K562 (cell line): Measurements from ENCODE around the gene ELP5. TPM values are rescaled to one million over a fixed set of nuclear protein-coding genes. Genes with fewer than 3 reads are reported as not detected.

Experiments used
- ATF3 ChIP-seq, 2 experiments: fragments of 450-650 bp in 1 of 2; sonication (generic) in 1 of 2; formaldehyde crosslinking in 1 of 2; IDR thresholded peaks in 1 of 2; conservative IDR thresholded peaks in 1 of 2; 2 replicates each; pipeline versions ENCODE4 v1.6.1 to v1.8.1; 2016 to 2023; ENCODE audit warnings: mild to moderate bottlenecking in 2 of 2, moderate library complexity in 2 of 2, inconsistent platforms in 1 of 2, missing genetic modification reagents in 1 of 2
- CREB1 ChIP-seq, 2 experiments: sonication (generic) in 1 of 2; formaldehyde crosslinking in 1 of 2; IDR thresholded peaks; 2 replicates each; pipeline versions ENCODE4 v1.6.1 to v1.8.0; 2012 to 2022; ENCODE audit warnings: inconsistent platforms in 1 of 2, mild to moderate bottlenecking in 1 of 2, missing genetic modification reagents in 1 of 2, moderate library complexity in 1 of 2
- ELF4 ChIP-seq: fragments of 450-650 bp; formaldehyde crosslinking; IDR thresholded peaks from 2 replicates; pipeline ENCODE4 v1.4.0; 2022; ENCODE audit warnings: missing genetic modification characterization
- ELK3 ChIP-seq: fragments of 450-650 bp; formaldehyde crosslinking; IDR thresholded peaks from 2 replicates; pipeline ENCODE4 v1.4.0; 2020; ENCODE audit warnings: mild to moderate bottlenecking
- FOXK1 ChIP-seq: sonication (generic); formaldehyde crosslinking; IDR thresholded peaks from 2 replicates; pipeline ENCODE4 v1.8.0; 2022; ENCODE audit warnings: missing genetic modification reagents, mild to moderate bottlenecking, borderline replicate concordance
- FOXP1 ChIP-seq: sonication (generic); formaldehyde crosslinking; IDR thresholded peaks from 2 replicates; pipeline ENCODE4 v1.8.0; 2022; ENCODE audit warnings: mild to moderate bottlenecking, missing genetic modification reagents
- IRF9 ChIP-seq: fragments of 450-650 bp; IDR thresholded peaks from 2 replicates; pipeline ENCODE4 v1.6.1; 2016; ENCODE audit warnings: missing biosample characterization, missing genetic modification characterization
- MIER1 ChIP-seq: fragments of 450-650 bp; IDR thresholded peaks from 2 replicates; pipeline ENCODE4 v1.6.1; 2016; ENCODE audit warnings: antibody characterized with exemption, mild to moderate bottlenecking, low read depth
- NCOA6 ChIP-seq: fragments of 450-650 bp; IDR thresholded peaks from 2 replicates; pipeline ENCODE4 v1.6.1; 2017; ENCODE audit warnings: mild to moderate bottlenecking
- NR2F6 ChIP-seq: fragments of 450-650 bp; formaldehyde crosslinking; IDR thresholded peaks from 2 replicates; pipeline ENCODE4 v1.4.0; 2020; ENCODE audit warnings: mild to moderate bottlenecking
- RAD21 ChIP-seq, 2 experiments: fragments of 250-450 bp in 1 of 2; fragments of 450-650 bp in 1 of 2; sonication (Bioruptor Pico) in 1 of 2; formaldehyde crosslinking in 1 of 2; IDR thresholded peaks in 1 of 2; conservative IDR thresholded peaks in 1 of 2; 2 replicates each; pipeline versions ENCODE4 v1.4.0 to v1.8.0; 2020 to 2022; ENCODE audit warnings: mild to moderate bottlenecking in 2 of 2, moderate library complexity in 1 of 2
- STAT5A ChIP-seq: IDR thresholded peaks from 2 replicates; pipeline ENCODE4 v1.6.1; 2012; ENCODE audit warnings: low read length, inconsistent platforms, borderline replicate concordance
- TARDBP ChIP-seq: fragments of 450-650 bp; IDR thresholded peaks from 2 replicates; pipeline ENCODE4 v1.6.1; 2016
- YY1 ChIP-seq, 3 experiments: IDR thresholded peaks; 2 replicates each; pipeline ENCODE4 v1.6.1; 2011; ENCODE audit warnings: low read length in 2 of 3, mild to moderate bottlenecking in 2 of 3, moderate library complexity in 2 of 3, borderline replicate concordance in 1 of 3, control low read depth in 1 of 3, low read depth in 1 of 3; ENCODE audit not compliant: insufficient read depth in 3 of 3, insufficient replicate concordance in 2 of 3, control insufficient read depth in 1 of 3, insufficient read length in 1 of 3; ENCODE audit errors: extremely low read depth in 1 of 3
- ZNF174 ChIP-seq: fragments of 250-450 bp; sonication (Bioruptor Pico); IDR thresholded peaks from 2 replicates; pipeline ENCODE4 v1.4.0; 2020; ENCODE audit warnings: mild to moderate bottlenecking
- ZNF23 ChIP-seq: fragments of 250-450 bp; sonication (Bioruptor Pico); IDR thresholded peaks from 2 replicates; pipeline ENCODE4 v1.4.0; 2020; ENCODE audit warnings: mild to moderate bottlenecking
- ZNF639 ChIP-seq, 2 experiments: fragments of 200-800 bp in 1 of 2; sonication (Bioruptor generic) in 1 of 2; sonication (generic) in 1 of 2; formaldehyde crosslinking in 1 of 2; IDR thresholded peaks in 1 of 2; conservative IDR thresholded peaks in 1 of 2; 2 replicates each; pipeline versions ENCODE4 v1.5.0 to v1.6.1; 2016 to 2020; ENCODE audit warnings: missing compliant biosample characterization in 1 of 2, missing genetic modification characterization in 1 of 2, missing genetic modification reagents in 1 of 2
- ZNF668 ChIP-seq: fragments of 250-450 bp; sonication (Bioruptor Pico); IDR thresholded peaks from 2 replicates; pipeline ENCODE4 v1.8.0; 2022; ENCODE audit warnings: mild to moderate bottlenecking, inconsistent platforms
- ZNF695 ChIP-seq: fragments of 450-650 bp; formaldehyde crosslinking; IDR thresholded peaks from 2 replicates; pipeline ENCODE4 v1.4.0; 2020; ENCODE audit warnings: mild to moderate bottlenecking, moderate library complexity
- ZNF699 ChIP-seq: fragments of 250-450 bp; sonication (Bioruptor Pico); IDR thresholded peaks from 2 replicates; pipeline ENCODE4 v1.8.0; 2021; ENCODE audit warnings: mild to moderate bottlenecking, moderate library complexity; ENCODE audit not compliant: insufficient replicate concordance
- polyA plus RNA-seq, 8 experiments: library from polyadenylated mRNA; depleted of rRNA in 4 of 8; stranded (reverse) in 5 of 8; unstranded in 3 of 8; fragments of >200 nt; fragmentation: Nextera tagmentation in 2 of 8; fragmentation: Illumina TruSeq in 1 of 8; extraction: Ambion mirVana in 2 of 8; extraction: Trizol in 1 of 8; gene quantifications; 2 replicates each; pipeline versions ENCODE4 v1.2.1 to v1.2.3, GENCODE V29; 2011 to 2014; ENCODE audit warnings: inconsistent platforms in 1 of 8, missing spikeins in 1 of 8
- total RNA-seq, 7 experiments: library from RNA; depleted of rRNA in 6 of 7; stranded (reverse); fragments of >200 nt in 6 of 7; fragmentation: Illumina TruSeq in 2 of 7; extraction: Trizol in 2 of 7; gene quantifications; 2 replicates each; pipeline versions ENCODE4 v1.2.1 to v1.2.3, GENCODE V29; 2011 to 2021; ENCODE audit warnings: low replicate concordance in 1 of 7

ELP5 gene
- total and polyA plus RNA-seq, 9 of the 15 experiments (the other 6 are each of a cell fraction or from before 2014, with no cell fraction given): 25.7 to 77.9 (median 52.9) TPM

GRCh38 chr17:7242717-7243452 is 9.1 kb upstream of the ELP5 start (continued):
- TF ChIP-seq ZNF174 (no peak), ZNF668 (no peak), ELK3 (CRISPR knock-in tag) (no peak), ZNF699 (CRISPR knock-in tag) (no peak), ZNF695 (no peak), NCOA6 (no peak), ZNF639 (CRISPR knock-in tag; conservative IDR thresholded peaks at IDR 0.05 in 1 of 2, IDR thresholded peaks at IDR 0.05 in 1 of 2) (no peak; a peak in 1 of 4 replicates), YY1 (IDR thresholded peaks at IDR 0.05; ENCODE audit: borderline replicate concordance in 1 of 3, control insufficient read depth in 1 of 3, extremely low read depth in 1 of 3, insufficient read depth in 3 of 3, insufficient read length in 1 of 3, insufficient replicate concordance in 2 of 3, low read depth in 1 of 3, low read length in 2 of 3) (peak in 1 of 3 experiments; percentile 33), TARDBP (no peak), IRF9 (no peak), NR2F6 (0 out of 2 replicates have a peak, but pooled peaks have one; percentile 63), ATF3 (IDR thresholded peaks at IDR 0.05) (peak; percentile 72; the same call in 1 of the 2 replicates), ATF3 (CRISPR knock-in tag; conservative IDR thresholded peaks at IDR 0.05) (no peak), FOXP1 (CRISPR knock-in tag) (no peak), CREB1 (IDR thresholded peaks at IDR 0.05) (peak; percentile 61), CREB1 (CRISPR knock-in tag; IDR thresholded peaks at IDR 0.05) (peak; percentile 67; the same call in 1 of the 2 replicates), ELF4 (peak; percentile 67; the same call in 1 of the 2 replicates), RAD21 (CRISPR knock-in tag; conservative IDR thresholded peaks at IDR 0.05 in 1 of 2, IDR thresholded peaks at IDR 0.05 in 1 of 2) (no peak), MIER1 (no peak), STAT5A (peak; percentile 13; the same call in 1 of the 2 replicates), FOXK1 (CRISPR knock-in tag) (no peak), ZNF23 (CRISPR knock-in tag) (no peak)
